Upper lobe of right lung (tissue), 1 donor: ENCODE measurements around the gene SCYL2. TPM values are rescaled to one million over a fixed set of nuclear protein-coding genes. Genes with fewer than 3 reads are reported as not detected.

ENCODE experiments used
- ATAC-seq: fragments of 200-7000 bp; cut with Tn5 transposase; one replicate; pipeline ENCODE4 v1.9.1; 2020; ENCODE audit warnings: mild to moderate bottlenecking, moderate library complexity
- DNase-seq: peaks from one replicate; pipeline ENCODE4 v3.0.0-alpha.2; 2020
- H3K27ac ChIP-seq: fragments of 200-600 bp; one replicate; pipeline ENCODE4 v1.8.0; 2022
- H3K27me3 ChIP-seq: fragments of 200-600 bp; one replicate; pipeline ENCODE4 v1.8.0; 2022; ENCODE audit warnings: mild to moderate bottlenecking
- H3K36me3 ChIP-seq: fragments of 200-600 bp; one replicate; pipeline ENCODE4 v1.8.0; 2022
- H3K4me1 ChIP-seq: fragments of 200-600 bp; one replicate; pipeline ENCODE4 v1.8.0; 2022
- H3K4me3 ChIP-seq: fragments of 200-600 bp; one replicate; pipeline ENCODE4 v1.8.0; 2022; ENCODE audit warnings: mild to moderate bottlenecking
- H3K9me3 ChIP-seq: fragments of 200-600 bp; one replicate; pipeline ENCODE4 v1.8.0; 2022
- CTCF ChIP-seq: fragments of 200-600 bp; IDR thresholded peaks from one replicate; pipeline ENCODE4 v1.8.0; 2022; ENCODE audit warnings: antibody characterized with exemption
- intact Hi-C: fragments of 100-400 bp; cut with DNase I; formaldehyde crosslinking; loops from one replicate; pipeline ENCODE4 v1.11.0; 2022
- total RNA-seq: library from RNA; stranded (reverse); fragmentation: NEBNext Ultra II Directional; extraction: Animal tissue kit (Norgen Biotek cat#: 25700); gene quantifications from one replicate; pipeline ENCODE4 v1.2.1, GENCODE V29; 2021
- donor health status: DM: no; HTN: yes; CAD: no; lungs with severe emphysema.

The SCYL2 gene
- total RNA-seq, 1 donor from 2014 or later: 40.8 TPM

DNA sequence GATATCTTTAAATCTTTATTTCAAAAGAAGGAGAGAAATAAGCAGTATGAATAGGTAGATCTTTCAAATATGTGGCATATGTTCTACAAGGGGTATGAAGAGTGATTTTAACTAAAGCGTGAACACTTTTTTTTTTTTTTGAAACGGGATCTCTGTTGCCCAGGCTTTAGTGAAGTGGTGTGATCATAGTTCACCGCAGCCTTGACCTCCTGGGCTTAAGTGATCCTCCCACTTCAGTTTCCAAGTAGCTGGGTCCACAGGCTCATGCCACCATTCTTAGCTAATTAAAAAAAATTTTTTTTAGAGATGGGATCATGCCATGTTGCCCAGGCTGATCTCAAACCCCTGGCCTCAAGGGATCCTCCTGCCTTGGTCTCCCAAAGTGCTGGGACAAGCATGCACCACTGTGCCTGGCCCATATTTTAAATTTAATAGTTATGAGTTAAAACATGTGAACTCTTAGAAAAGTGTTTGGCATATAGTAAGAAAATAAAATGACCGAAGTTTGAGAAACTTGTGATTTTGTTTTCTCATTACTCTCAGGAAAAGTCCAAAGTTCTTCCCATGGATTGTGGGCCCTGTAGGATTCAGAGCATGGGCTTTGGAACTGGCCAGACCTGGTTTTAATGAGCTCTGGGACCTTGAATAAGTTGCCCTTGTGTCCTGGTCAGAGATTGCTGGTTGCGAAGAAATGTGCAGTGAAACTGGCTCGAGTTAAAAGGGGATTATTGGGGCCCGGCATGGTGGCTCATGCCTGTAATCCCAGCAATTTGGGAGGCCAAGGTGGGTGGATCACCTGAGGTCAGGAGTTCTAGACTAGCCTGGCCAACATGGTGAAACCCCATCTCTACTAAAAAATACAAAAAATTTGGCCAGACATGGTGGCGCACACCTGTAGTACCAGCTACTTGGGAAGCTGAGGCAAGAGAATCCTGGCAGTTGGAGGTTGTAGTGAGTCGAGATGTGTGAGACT is 116.9 kb downstream of the SCYL2 start:
- Histone ChIP-seq H3K27ac (no peak overlapping the region), H3K4me3 (no peak overlapping the region), H3K27me3 (no peaks in the 10 kb centered on the region), H3K36me3 (no peaks in the 10 kb centered on the region), H3K9me3 (no peaks in the 10 kb centered on the region), H3K4me1 (no peaks in the 10 kb centered on the region)
- no peak for DNase-seq
- intact Hi-C loops: no loop called here
- no peak for TF ChIP-seq CTCF
- no peak for ATAC-seq

- intact Hi-C loops: no loop called here
- Histone ChIP-seq H3K4me3 (no peak overlapping the region), H3K27ac (no peak overlapping the region), H3K4me1 (no peaks in the 10 kb centered on the region), H3K36me3 (no peaks in the 10 kb centered on the region), H3K27me3 (no peaks in the 10 kb centered on the region), H3K9me3 (no peaks in the 10 kb centered on the region)
- ATAC-seq (no peak), DNase-seq (no peak)
- no peak for TF ChIP-seq CTCF
Observed at GRCh38 chr12:100384559-100384935, 117.6 kb downstream of the SCYL2 start.

DNA sequence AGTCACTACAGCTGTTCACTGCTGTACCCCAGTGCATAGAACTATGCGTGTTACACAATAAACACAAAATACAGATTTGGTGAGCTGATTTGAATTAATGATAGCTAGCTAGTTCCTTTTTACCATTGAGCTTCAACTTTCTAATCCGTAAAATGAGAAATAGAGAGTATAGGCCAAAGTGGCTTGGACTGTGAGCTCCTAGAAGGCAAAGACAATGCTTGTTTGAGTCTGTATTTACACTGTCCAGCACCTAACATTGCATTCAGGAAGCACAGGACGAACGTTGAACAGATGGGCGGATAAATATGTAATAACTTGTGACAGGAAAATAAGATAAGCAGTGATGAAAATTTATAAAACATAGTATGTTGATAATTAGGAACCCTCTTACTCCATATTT is 121.4 kb downstream of the SCYL2 start:
- ATAC-seq (no peak), DNase-seq (no peak)
- no peaks in the 10 kb centered on the region for H3K4me1 ChIP-seq
- H3K27me3 ChIP-seq: no peaks in the 10 kb centered on the region
- H3K36me3 ChIP-seq: no peaks in the 10 kb centered on the region
- no peak overlapping the region for H3K27ac ChIP-seq
- intact Hi-C loops: no loop called here
- TF ChIP-seq CTCF: no peak
- H3K4me3 ChIP-seq: no peak overlapping the region
- no peaks in the 10 kb centered on the region for H3K9me3 ChIP-seq

Other genes with a start within 250 kb of the SCYL2 start
- gene BLTP3B, start 124.3 kb upstream of the SCYL2 start, total RNA-seq: 22.0 TPM
- gene ACTR6, start 66.4 kb upstream of the SCYL2 start, total RNA-seq: 25.2 TPM
- 0.61 TPM for gene DEPDC4, start 98 bp upstream of the SCYL2 start, total RNA-seq
- 0.14 TPM for gene SLC17A8, start 89.9 kb downstream of the SCYL2 start, total RNA-seq
- not detected for gene NR1H4, start 206.7 kb downstream of the SCYL2 start, total RNA-seq